ENCODE data around the gene ERBB2.

Gene ERBB2

GRCh38 chr17:39769974-39770587, 70.2 kb downstream of the ERBB2 start:
- DNase-seq = peak; percentile 92

GRCh38 chr17:39772415-39772814, 72.6 kb downstream of the ERBB2 start:
- no peak for DNase-seq

GRCh38 chr17:39772987-39773934, 73.4 kb downstream of the ERBB2 start:
- DNase-seq = no peak

- DNase-seq = no peak
Measured at GRCh38 chr17:39774047-39774446, 74.2 kb downstream of the ERBB2 start.

- no peak for DNase-seq
Measured at GRCh38 chr17:39775031-39775430, 75.2 kb downstream of the ERBB2 start.

- DNase-seq = no peak
Measured at GRCh38 chr17:39776252-39776651, 76.4 kb downstream of the ERBB2 start.

GRCh38 chr17:39777534-39778365, 77.9 kb downstream of the ERBB2 start:
- DNase-seq = peak; percentile 32

Data from DMS79 treated with DMSO at 0.1 percent for 48 hours (cell line).